Measurements from ENCODE around the gene FBLN1. TPM values are rescaled to one million over a fixed set of nuclear protein-coding genes. Genes with fewer than 3 reads are reported as not detected.

Gene FBLN1
- total and polyA plus RNA-seq, 2 of the 13 experiments (the other 11 are each of a cell fraction or from before 2014, with no cell fraction given) = 37.3 to 103 TPM

GRCh38 chr22:45627489-45628233 is 125.0 kb downstream of the FBLN1 start (continued):
- TF ChIP-seq ARNTL (CRISPR knock-in tag; IDR thresholded peaks at IDR 0.05) = 0 out of 2 replicates have a peak, but pooled peaks have one; percentile 46
- TF ChIP-seq ZNF547 (CRISPR knock-in tag; IDR thresholded peaks at IDR 0.05) = peak; percentile 52; the same call in 1 of the 2 replicates
- TF ChIP-seq ASH2L (IDR thresholded peaks at IDR 0.05; ENCODE audit: insufficient read length, low read depth, low read length) = no peak
- no peak for TF ChIP-seq ZXDC (CRISPR knock-in tag; IDR thresholded peaks at IDR 0.05)
- no peak for TF ChIP-seq ZNF160 (CRISPR knock-in tag; IDR thresholded peaks at IDR 0.05)
- TF ChIP-seq ZNF678 (CRISPR knock-in tag; IDR thresholded peaks at IDR 0.05) = no peak
- TF ChIP-seq LRRFIP1 (CRISPR knock-in tag; conservative IDR thresholded peaks at IDR 0.05) = no peak
- TF ChIP-seq, protein P1, sequence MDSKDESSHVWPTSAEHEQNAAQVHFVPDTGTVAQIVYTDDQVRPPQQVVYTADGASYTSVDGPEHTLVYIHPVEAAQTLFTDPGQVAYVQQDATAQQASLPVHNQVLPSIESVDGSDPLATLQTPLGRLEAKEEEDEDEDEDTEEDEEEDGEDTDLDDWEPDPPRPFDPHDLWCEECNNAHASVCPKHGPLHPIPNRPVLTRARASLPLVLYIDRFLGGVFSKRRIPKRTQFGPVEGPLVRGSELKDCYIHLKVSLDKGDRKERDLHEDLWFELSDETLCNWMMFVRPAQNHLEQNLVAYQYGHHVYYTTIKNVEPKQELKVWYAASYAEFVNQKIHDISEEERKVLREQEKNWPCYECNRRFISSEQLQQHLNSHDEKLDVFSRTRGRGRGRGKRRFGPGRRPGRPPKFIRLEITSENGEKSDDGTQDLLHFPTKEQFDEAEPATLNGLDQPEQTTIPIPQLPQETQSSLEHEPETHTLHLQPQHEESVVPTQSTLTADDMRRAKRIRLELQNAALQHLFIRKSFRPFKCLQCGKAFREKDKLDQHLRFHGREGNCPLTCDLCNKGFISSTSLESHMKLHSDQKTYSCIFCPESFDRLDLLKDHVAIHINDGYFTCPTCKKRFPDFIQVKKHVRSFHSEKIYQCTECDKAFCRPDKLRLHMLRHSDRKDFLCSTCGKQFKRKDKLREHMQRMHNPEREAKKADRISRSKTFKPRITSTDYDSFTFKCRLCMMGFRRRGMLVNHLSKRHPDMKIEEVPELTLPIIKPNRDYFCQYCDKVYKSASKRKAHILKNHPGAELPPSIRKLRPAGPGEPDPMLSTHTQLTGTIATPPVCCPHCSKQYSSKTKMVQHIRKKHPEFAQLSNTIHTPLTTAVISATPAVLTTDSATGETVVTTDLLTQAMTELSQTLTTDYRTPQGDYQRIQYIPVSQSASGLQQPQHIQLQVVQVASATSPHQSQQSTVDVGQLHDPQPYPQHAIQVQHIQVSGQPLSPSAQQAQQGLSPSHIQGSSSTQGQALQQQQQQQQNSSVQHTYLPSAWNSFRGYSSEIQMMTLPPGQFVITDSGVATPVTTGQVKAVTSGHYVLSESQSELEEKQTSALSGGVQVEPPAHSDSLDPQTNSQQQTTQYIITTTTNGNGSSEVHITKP (CRISPR knock-in tag; IDR thresholded peaks at IDR 0.05; ENCODE audit: low read depth) = no peak
- TF ChIP-seq, protein P2, sequence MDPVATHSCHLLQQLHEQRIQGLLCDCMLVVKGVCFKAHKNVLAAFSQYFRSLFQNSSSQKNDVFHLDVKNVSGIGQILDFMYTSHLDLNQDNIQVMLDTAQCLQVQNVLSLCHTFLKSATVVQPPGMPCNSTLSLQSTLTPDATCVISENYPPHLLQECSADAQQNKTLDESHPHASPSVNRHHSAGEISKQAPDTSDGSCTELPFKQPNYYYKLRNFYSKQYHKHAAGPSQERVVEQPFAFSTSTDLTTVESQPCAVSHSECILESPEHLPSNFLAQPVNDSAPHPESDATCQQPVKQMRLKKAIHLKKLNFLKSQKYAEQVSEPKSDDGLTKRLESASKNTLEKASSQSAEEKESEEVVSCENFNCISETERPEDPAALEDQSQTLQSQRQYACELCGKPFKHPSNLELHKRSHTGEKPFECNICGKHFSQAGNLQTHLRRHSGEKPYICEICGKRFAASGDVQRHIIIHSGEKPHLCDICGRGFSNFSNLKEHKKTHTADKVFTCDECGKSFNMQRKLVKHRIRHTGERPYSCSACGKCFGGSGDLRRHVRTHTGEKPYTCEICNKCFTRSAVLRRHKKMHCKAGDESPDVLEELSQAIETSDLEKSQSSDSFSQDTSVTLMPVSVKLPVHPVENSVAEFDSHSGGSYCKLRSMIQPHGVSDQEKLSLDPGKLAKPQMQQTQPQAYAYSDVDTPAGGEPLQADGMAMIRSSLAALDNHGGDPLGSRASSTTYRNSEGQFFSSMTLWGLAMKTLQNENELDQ (CRISPR knock-in tag; IDR thresholded peaks at IDR 0.05; ENCODE audit: borderline replicate concordance) = no peak
- no peak for TF ChIP-seq ZFAT (CRISPR knock-in tag; conservative IDR thresholded peaks at IDR 0.05)
- TF ChIP-seq, protein P3, sequence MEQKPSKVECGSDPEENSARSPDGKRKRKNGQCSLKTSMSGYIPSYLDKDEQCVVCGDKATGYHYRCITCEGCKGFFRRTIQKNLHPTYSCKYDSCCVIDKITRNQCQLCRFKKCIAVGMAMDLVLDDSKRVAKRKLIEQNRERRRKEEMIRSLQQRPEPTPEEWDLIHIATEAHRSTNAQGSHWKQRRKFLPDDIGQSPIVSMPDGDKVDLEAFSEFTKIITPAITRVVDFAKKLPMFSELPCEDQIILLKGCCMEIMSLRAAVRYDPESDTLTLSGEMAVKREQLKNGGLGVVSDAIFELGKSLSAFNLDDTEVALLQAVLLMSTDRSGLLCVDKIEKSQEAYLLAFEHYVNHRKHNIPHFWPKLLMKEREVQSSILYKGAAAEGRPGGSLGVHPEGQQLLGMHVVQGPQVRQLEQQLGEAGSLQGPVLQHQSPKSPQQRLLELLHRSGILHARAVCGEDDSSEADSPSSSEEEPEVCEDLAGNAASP (CRISPR knock-in tag; IDR thresholded peaks at IDR 0.05; ENCODE audit: borderline replicate concordance) = peak; percentile 33; the same call in 1 of the 2 replicates
- peak; percentile 72 for TF ChIP-seq ZNF121 (CRISPR knock-in tag; IDR thresholded peaks at IDR 0.05)
- no peak for TF ChIP-seq POLR2G (IDR thresholded peaks at IDR 0.05; ENCODE audit: low read depth, low read length)
- no peak for TF ChIP-seq ZNF343 (CRISPR knock-in tag; IDR thresholded peaks at IDR 0.05)
- TF ChIP-seq ZSCAN31 (CRISPR knock-in tag; IDR thresholded peaks at IDR 0.05; ENCODE audit: low read depth) = no peak

All from HepG2 (cell line).